HG03460 (cell line): ENCODE measurements around the gene AKAP14.
"Not testable (repeated sequence)": the region's sequence is repeated elsewhere in the genome, so short reads cannot be mapped to it uniquely, and the experiment has no call there.

Experiments used
- ATAC-seq: cut with Tn5 transposase; IDR thresholded peaks from one replicate; pipeline ENCODE4 v1.9.1; 2021; ENCODE audit not compliant: unreplicated experiment

Gene AKAP14

DNA sequence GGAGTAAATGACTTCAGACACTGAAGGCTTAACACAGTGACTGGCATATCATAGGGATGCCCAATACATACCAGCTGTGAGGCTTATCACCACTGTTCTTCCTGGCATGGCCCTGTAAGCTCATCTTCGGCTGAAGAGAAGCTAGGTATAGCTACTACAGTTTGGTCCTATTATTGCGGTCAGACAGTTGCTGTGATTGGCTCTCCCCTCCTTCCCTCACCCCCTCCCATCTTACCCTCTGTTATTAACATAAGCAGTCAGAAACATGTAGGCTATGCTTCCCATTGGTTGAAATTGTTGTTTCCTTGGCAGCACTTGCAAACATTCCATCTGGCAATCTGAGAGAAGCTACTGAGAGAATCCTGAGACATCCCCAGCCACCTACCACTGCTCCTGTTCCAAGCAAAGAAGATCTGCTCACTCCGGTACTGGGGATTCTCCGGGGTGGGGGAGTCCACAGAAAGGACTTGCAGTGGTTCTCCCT is at the start of gene AKAP14:
Gene AKAP14 (plus strand): TSS at position 51 of the 484 bp plus-strand sequence. CDS start 7,331 bp downstream, outside the sequence.
- no peak for ATAC-seq

DNA sequence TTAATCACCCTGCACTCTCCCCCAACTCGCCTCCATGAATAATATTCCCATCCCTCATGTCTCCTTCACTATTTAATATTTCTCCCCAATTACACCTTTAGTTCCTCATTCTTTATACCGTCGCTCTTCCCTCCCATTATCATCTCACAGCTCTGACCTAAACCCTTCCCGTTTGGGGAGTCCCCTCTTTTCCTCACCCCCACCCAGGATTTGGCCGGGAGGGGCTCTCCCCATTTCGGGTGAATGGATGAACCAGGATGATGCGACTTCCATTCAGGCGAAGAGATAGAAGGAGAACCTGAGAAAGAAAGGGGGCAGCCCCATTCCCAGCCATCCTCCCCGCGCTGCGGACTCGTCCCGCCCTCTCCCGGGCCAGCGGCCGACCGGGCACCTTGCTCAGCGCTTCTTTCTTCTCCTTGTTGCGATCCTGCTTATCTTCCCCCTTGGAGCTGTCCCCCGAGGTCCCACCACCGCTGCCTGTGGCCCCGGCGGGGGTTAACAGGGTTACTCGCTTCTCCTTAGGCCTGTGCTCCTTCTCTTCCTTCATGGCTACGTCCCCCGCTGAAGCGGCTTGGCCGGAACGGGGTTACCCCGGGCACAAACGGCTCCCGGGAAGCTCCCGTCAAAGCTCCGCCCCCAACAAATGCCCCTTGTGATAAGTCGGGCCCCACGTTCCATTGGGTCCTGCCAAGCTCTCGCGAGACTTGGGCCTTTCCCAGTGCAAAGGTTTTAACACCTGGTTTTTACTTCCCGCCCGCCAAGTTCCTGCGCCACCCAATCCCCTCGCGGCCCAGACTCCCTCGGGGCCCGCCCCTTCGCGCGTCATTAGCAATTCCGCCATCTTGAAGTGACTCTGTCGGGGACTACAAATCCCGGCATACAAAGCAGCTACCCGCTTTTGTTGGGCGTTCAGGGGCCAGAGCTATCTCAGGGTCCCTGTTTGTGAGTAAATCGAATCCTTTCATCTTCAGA is 43.0 kb upstream of the AKAP14 start, which contains the start of gene UPF3B:
Gene UPF3B (minus strand): TSS at position 582 of the 972 bp plus-strand sequence. CDS start 35 bp downstream, at position 547.
- ATAC-seq, result peak; percentile 99

DNA sequence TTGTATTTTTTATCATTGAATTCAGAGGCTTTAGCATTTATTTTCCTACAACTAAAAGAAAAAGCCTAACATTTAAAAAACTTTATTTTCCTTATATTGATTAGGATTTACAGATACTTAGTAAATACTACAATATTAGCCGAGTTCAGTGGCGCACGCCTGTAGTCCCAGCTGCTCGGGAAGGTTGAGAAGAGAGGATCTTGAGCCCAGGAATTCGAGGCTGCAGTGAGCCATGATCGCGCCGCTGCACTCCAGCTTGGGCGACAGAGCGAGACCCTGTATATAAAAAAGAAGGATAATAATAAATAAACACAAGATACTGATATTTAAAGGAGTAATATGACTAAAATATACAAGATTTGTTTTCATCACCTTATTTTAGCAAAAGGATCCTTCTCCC is 42.2 kb upstream of the AKAP14 start:
- ATAC-seq, result no peak

DNA sequence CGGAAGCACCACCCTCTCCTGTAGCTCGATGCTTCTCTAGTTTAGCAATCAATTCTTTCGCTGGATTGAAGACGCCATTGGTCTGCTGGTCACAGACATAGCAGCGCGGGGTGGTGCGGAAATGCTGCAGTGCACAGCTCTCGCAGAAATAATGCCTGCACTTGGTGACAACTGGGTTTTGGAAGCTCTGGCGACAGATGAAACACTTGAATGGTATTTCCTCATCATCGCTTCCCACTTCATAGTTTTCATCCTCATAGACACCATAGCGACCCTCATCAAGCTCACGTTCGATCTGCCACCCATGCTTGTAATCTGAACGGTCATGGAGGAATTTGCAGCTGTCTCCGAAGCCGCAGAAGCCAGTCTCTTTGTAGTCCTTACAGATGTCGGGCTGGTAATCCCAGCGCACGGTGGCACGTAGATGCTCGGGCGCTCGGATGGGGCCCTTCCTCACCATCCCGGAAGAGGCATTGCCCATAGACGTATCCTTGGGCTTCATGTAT is 25.0 kb upstream of the AKAP14 start:
- no peak for ATAC-seq

DNA sequence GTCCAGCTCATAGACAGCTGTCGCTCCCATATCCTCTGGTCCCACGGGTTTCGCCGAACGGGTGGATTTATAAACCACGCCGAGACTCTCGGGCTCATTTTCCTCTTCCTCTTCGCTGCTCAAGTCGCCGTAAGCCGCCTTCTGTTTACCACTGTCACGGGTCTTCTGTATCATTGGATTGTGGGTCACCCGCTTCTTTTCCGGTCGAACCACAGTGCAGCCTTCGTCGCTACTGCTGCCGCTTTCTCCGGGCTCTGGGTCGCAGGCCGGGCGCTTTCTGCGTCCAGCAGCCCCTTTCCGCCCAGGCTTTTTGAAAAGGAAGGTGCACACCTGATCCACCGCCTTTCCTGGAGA is 24.5 kb upstream of the AKAP14 start:
- peak; percentile 46 for ATAC-seq

DNA sequence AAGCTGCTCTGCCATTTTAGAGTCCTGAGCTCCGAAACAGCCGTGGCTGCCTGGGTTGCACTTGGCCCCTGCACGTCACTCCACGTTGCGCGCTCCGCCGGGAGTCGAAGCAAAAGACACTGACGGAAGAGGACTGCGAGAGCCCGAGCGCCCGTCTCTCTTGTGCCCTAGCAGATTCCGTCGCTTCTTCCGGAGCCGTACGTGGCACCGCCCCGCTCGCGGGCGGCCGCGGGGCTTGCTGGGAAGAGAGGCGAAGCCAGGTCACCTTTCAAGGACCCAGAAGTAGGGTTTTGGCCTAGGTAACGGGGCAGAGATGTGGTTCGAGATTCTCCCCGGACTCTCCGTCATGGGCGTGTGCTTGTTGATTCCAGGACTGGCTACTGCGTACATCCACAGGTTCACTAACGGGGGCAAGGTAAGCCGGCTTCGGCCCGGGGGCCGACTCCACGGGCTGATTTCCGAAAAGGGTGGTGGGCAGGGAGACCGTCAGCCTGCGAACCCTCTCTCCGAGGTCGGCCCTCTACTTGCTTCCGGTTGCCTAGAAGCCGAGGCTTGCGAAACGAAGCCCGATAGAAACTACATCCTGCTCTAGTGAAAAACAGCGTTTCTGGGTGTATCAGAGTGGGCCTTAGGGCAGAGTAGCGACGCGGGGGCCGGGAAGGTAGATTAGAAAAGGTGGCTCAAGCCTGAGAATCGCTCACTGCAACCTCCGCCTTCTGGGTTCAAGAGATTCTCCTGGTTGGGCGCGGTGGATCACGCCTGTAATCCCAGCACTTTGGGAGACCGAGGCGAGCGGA is 23.9 kb upstream of the AKAP14 start, which contains the start of the genes NDUFA1 and RNF113A:
Gene NDUFA1 (plus strand): TSS at position 234 of the 797 bp plus-strand sequence. CDS start 80 bp downstream, at position 314.
Gene RNF113A (minus strand): TSS at position 135 of the 797 bp plus-strand sequence. CDS start 120 bp downstream, at position 15.
- peak; percentile 95 for ATAC-seq

DNA sequence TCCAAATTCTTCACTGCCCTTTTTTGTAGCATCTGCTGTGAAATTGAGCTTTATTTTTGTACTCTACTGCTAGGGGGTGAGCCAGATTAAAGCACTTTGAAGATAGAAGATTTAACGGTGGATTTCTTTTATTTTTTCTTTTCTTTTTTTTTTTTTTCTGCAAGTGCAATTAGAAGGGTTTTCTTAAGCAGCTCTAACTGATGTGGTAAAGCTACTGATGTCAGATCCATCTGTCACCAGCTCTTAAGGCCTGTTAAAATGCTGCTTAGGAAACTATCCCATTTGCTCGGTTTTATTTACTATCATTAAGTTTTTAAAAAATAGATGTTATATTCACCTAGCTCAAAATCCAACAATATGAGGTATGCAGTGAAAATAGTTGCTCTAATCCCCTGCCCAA is 17.0 kb upstream of the AKAP14 start:
- no peak for ATAC-seq

DNA sequence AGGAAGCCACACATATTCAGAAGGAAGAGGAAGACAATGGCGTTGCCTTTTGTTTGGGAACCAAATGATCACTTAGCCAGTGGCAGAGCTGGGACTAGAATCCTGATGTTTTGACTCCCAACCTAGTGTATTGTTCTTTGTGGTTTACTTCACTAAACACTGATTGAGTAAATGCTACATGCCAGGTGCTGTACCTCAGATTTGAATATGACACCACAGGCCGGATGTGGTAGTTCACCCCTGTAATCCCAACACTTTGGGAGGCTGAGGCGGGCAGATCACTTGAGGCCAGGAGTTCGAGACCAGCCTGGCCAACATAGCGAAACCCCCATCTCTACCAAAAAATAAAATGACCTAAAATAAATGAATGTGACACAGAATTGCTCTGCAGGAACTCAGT is 15.6 kb upstream of the AKAP14 start:
- ATAC-seq, result no peak

DNA sequence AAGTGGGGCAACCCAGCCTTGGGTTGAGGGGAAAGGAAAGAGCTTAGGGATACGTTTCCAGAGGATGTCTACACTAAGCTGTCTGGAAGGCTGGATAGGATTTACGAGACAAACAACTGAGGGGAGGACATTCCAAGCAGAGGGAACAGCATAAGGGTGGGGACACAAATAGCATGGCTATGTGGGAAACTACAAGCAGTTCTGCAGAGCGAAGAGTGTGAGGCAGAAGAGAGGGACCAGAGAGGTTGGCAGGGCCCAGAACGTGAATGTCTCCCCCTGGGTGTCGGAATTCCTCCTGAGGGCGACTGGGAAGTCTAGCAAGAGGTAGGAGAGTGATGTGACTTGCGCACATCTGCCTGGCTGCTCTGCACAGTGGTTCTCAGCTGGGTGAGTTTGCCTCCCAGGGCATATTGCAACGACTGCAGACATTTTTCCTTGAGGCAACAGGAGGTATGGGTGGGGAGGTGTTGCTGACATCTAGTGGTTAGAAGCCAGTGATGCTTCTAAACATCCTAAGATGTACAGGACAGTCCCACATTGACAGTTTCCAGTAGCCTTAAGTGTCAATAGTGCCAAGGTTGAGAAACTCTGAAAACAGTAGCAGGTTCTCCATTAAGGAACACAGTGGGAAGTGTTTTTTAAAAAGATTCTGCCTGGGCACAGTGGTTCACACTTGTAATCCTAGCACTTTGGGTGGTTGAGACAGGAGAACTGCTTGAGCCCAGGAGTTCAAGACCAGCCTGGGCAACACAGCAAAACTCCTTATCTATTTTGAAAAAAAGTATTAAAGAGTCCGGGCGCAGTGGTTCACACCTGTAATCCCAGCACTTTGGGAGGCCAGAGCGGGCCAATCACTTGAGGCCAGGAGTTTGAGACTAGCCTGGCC is 14.9 kb upstream of the AKAP14 start:
- ATAC-seq, result peak; percentile 90

DNA sequence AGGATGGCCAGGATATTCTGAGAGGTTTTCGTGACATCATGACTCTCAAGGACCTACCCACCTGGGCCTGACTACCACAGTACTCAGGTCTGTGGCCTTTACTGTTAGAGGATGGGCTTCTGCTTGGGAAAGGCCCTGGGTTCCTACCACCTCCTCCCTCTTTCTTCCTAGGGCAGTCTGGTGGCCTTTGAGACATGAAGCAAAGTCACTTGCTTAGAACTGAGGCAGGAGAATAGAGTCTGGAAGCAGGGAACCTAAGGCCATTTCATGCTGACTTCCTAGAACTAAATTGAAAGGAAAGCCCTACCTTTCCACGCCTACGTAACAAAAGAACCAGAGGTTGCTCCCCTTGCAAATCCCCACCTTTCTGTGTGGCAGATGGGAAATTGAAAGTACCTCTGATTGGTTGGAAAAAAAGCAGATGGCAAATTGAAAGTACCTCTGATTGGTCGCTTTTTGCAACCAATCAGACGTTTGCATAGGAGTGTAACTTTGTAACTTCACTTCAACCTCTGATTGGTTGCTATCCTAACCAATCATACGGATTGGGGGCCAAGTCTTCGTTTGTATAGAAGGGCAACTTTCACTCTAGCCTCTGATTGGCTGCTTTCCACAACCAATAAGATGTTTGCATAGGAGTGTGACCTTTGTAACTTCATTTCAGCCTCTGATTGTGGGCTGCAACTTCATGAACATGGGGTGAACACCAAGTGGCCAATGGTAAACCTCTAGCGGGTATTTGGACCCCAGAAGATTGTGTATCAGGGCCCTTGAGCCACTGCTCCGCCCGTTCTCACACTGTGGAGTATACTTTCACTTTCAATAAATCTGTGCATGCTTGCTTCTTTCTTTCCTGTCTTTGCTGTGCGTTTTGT is 9.9 kb upstream of the AKAP14 start:
- ATAC-seq, result no peak

DNA sequence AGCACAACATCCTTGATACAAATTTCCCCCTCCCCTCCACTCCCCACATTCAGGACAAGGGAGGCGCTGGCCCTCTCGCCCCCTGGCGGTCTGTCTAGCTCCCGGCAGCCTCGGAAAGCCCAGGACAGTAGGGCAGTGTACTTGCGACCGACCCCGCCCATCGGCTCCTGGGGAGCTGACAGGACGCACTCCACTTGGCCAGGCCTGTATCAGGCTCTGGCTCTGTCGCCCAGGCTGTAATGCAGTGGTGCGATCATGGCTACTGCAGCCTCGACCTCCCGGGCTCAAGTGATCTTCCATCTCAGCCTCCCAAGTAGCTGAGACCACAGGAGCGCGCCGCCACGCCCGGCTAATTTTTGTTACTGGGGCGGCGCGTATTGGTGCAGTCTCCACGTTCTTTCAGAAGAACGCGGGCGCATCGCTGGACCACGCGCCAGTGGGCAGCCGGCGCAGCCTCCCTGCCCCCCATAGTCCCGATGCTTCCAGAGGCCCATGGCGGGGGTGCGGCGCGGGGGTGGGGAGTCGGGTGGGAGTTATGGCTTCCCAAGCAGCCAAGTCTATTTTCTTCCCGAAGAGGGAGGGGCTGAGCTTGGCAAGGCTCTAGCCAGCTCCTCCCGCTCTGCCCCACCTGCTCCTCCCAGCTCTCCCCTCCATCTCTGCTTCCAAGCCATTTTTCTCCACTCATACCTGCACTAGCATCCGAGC is 7.8 kb upstream of the AKAP14 start:
- ATAC-seq, result peak; percentile 89

DNA sequence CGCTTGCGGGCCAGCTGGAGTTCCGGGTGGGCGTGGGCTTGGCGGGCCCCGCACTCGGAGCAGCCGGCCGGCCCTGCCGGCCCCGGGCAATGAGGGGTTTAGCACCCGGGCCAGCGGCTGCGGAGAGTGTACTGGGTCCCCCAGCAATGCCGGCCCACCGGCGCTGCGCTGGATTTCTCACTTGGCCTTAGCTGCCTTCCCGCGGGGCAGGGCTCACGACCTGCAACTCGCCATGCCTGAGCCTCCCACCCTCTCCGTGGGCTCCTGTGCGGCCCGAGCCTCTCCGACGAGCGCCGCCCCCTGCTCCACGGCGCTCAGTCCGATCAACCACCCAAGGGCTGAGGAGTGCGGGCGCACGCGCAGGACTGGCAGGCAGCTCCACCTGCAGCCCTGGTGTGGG is 5.1 kb upstream of the AKAP14 start:
- not testable (repeated sequence) for ATAC-seq

DNA sequence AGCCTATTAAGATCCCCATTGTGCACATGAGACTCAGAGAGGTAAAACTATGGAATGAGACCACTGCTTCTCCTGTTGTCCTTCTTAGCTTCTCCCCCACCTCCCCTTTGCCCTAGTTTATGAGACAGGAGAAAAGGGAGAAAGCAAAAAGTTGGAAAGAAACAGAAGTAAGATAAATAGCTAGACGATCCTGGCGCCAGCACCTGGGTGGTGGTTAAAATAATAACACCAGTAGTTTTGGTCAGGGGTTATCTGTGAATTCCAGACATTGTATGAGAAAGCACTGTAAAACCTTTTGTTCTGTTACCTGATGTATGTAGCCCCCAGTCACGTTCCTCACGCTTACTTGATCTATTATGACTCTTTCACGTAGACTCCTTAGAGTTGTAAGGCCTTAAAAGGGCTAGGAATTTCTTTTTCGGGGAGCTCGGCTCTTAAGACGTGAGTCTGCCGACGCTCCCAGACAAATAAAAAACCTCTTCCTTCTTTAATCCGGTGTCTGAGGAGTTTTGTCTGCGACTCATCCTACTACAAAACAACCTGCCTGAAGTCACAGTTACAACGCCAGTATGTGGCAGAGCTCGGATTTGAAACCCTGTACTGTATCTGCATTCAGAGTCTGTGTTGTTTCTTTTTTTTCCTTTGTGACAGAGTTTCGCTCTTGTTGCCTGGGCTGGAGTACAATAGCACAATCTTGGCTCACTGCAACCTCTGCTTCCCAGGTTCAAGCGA is 3.6 kb upstream of the AKAP14 start:
- not testable (repeated sequence) for ATAC-seq

DNA sequence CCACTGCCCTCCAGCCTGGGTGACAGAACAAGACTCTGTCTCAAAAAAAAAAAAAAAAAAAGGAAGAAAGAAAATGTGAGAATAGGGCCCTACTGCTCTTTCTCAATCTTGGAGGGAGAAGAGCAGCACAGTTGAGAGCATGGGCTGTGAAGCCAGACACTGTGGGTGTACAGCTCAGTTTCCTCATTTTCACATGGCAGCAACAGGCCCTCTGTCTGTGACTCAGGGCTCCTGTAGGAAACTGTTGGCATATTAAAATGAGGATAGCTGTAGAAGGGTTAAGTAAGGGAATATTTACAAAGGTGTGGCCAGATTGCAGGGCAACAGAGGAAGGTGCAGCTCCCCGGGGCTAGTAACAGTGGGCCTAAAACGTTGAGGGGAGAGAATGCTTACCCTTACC is 3.4 kb downstream of the AKAP14 start:
- ATAC-seq, result no peak

DNA sequence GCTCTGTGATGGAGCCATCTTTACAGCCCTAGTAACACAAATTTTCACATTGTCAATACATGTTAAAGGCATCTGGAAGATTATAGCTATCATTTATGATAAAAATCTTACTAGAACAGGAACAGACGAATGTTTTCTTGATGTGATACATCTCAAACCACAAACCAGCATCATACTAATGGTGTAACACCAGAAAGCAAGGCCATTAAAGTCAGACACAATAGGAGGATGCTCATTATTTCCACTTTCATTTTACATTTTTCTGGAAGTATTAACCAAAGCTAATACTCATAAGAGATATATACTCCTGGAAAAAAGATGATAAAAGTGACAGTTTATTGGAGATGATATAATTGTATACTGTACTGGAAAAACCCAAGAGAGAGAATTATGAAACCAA is 5.3 kb downstream of the AKAP14 start:
- ATAC-seq, result no peak

DNA sequence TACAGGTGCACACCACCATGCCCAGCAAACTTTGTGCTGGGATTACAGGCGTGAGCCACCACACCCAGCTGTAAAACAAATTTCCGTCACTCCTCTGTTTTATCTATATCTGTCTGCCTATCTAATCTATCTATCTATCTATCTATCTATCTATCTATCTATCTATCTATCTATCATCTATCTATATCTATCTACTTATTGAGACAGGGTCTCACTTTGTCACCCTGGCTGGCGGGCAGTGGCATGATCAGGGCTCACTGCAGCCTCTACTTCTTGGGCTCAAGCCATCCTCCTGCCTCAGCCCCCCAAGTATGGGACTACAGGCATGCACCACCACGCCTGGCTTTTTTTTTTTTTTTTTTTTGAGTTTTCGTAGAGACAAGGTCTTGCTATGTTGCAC is 20.6 kb downstream of the AKAP14 start:
- ATAC-seq, result no peak

DNA sequence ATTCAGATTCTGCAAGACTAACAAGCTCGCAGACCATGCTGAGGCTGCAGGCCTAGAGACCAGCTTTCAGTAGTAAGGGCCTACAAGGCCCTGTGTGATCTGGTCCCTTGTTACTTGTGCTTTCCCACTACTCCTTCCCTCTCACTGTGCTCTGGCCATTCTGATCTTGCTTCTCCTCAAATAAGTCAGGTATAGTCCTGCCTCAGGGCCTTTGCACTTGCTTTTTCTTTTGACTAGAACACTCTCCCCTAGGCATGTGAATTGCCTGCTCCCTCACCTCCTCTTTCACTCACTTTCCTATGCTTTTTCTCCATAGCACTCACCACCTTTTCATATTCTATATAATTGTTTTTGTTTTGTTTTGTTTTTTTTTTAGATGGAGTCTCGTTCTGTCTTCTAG is 22.2 kb downstream of the AKAP14 start:
- no peak for ATAC-seq
